OCI-M2 (cell line): ENCODE data around the gene CAP1.
"Not testable (repeated sequence)": the region's sequence is repeated elsewhere in the genome, so short reads cannot be mapped to it uniquely, and the experiment has no call there.

ENCODE experiments used
- DNase-seq: peaks from one replicate; lab custom pipeline; 2025; ENCODE audit not compliant: unreplicated experiment; lab: John Stamatoyannopoulos, UW

The CAP1 gene

GRCh38 chr1:40030528-40031135, 9.9 kb upstream of the CAP1 start:
- no peak for DNase-seq

GRCh38 chr1:40032240-40032891, 8.2 kb upstream of the CAP1 start:
- no peak for DNase-seq

GRCh38 chr1:40034869-40035268, 5.7 kb upstream of the CAP1 start:
- no peak for DNase-seq

- no peak for DNase-seq
These were observed 4.0 kb upstream of the CAP1 start for GRCh38 chr1:40036574-40036973.

GRCh38 chr1:40037254-40037653, 3.3 kb upstream of the CAP1 start:
- DNase-seq, result not testable (repeated sequence)

GRCh38 chr1:40038697-40039096, 1.8 kb upstream of the CAP1 start:
- no peak for DNase-seq

GRCh38 chr1:40039245-40039756, 1.2 kb upstream of the CAP1 start:
- no peak for DNase-seq

- DNase-seq, result no peak
These were observed 595 bp upstream of the CAP1 start for GRCh38 chr1:40039757-40040510.

- no peak for DNase-seq
These were observed 923 bp downstream of the CAP1 start for GRCh38 chr1:40041466-40041838.

GRCh38 chr1:40042341-40042740, 1.8 kb downstream of the CAP1 start:
- no peak for DNase-seq

- DNase-seq, result no peak
These were observed 3.6 kb downstream of the CAP1 start for GRCh38 chr1:40044110-40044509.

GRCh38 chr1:40045182-40045581, 4.7 kb downstream of the CAP1 start:
- no peak for DNase-seq

- DNase-seq, result no peak
These were observed 5.2 kb downstream of the CAP1 start for GRCh38 chr1:40045766-40046165.

- DNase-seq, result no peak
These were observed 6.7 kb downstream of the CAP1 start for GRCh38 chr1:40047276-40047675.

GRCh38 chr1:40047769-40048168, 7.2 kb downstream of the CAP1 start:
- DNase-seq, result no peak

- DNase-seq, result no peak
These were observed 9.2 kb downstream of the CAP1 start for GRCh38 chr1:40049725-40050124.

GRCh38 chr1:40050863-40051262, 10.3 kb downstream of the CAP1 start:
- no peak for DNase-seq

GRCh38 chr1:40053138-40053887, 12.8 kb downstream of the CAP1 start:
- no peak for DNase-seq

- no peak for DNase-seq
These were observed 16.2 kb downstream of the CAP1 start for GRCh38 chr1:40056519-40057309.

- DNase-seq, result no peak
These were observed 16.9 kb downstream of the CAP1 start for GRCh38 chr1:40057310-40058030.
